Aorta (tissue), 5 donors: ENCODE data around the gene NUTF2. TPM values are rescaled to one million over a fixed set of nuclear protein-coding genes. Genes with fewer than 3 reads are reported as not detected.
"Not testable (repeated sequence)": the region's sequence is repeated elsewhere in the genome, so short reads cannot be mapped to it uniquely, and the experiment has no call there.

Experiments
- ATAC-seq: fragments of 200-7000 bp; cut with Tn5 transposase; one replicate; pipeline ENCODE4 v1.9.1; 2022; ENCODE audit warnings: moderate library complexity; ENCODE audit not compliant: low FRiP score
- DNase-seq, 2 donors: peaks; one replicate each; pipeline ENCODE4 v3.0.0-alpha.2; 2020
- H3K27ac ChIP-seq, 2 donors: one replicate each; pipeline ENCODE4 v1.5.1; 2013; ENCODE audit warnings: low read length in 2 of 2, mild to moderate bottlenecking in 2 of 2, moderate library complexity in 2 of 2, control low read depth in 1 of 2, inconsistent platforms in 1 of 2, low read depth in 1 of 2
- H3K27me3 ChIP-seq, 2 donors: one replicate each; pipeline ENCODE4 v1.6.1; 2013; ENCODE audit warnings: control low read depth in 1 of 2, low read length in 1 of 2, mild to moderate bottlenecking in 1 of 2, moderate library complexity in 1 of 2; ENCODE audit not compliant: insufficient read depth in 2 of 2, control insufficient read depth in 1 of 2
- H3K36me3 ChIP-seq, 2 donors: one replicate each; pipeline ENCODE4 v1.6.1; 2013; ENCODE audit warnings: control low read depth in 1 of 2, low read length in 1 of 2, mild to moderate bottlenecking in 1 of 2; ENCODE audit not compliant: insufficient read depth in 2 of 2, control insufficient read depth in 1 of 2
- H3K4me1 ChIP-seq, 2 donors: one replicate each; pipeline ENCODE4 v1.6.1; 2013; ENCODE audit warnings: low read length in 2 of 2, control low read depth in 1 of 2, mild to moderate bottlenecking in 1 of 2, moderate library complexity in 1 of 2; ENCODE audit not compliant: insufficient read depth in 2 of 2, control insufficient read depth in 1 of 2
- H3K4me3 ChIP-seq, 2 donors: one replicate each; pipeline ENCODE4 v1.5.1; 2013; ENCODE audit warnings: low read length in 2 of 2, control low read depth in 1 of 2, mild to moderate bottlenecking in 1 of 2
- H3K9me3 ChIP-seq: one replicate; pipeline ENCODE4 v1.6.1; 2013; ENCODE audit warnings: mild to moderate bottlenecking, low read length; ENCODE audit not compliant: control insufficient read depth
- WGBS, 2 donors: extraction: QIAGEN DNeasy Blood & Tissue Kit; methylation state at CpG; one replicate each; pipeline ENCODE4 v1.1.7; 2013; 5-methylcytosine and 5-hydroxymethylcytosine counted together
- intact Hi-C, 2 donors: fragments of 100-400 bp; cut with DNase I; formaldehyde crosslinking; loops; one replicate each; pipeline versions ENCODE4 v1.14.2 to v1.15.0; 2022
- polyA plus RNA-seq, 2 donors: library from polyadenylated mRNA; stranded (reverse); fragments of 200-250 nt; gene quantifications; one replicate each; pipeline ENCODE4 v1.2.3, GENCODE V29; 2013
- total RNA-seq, 2 donors: library from RNA; stranded (reverse); fragmentation: NEBNext Ultra II Directional; extraction: Animal tissue kit (Norgen Biotek cat#: 25700); gene quantifications; one replicate each; pipeline ENCODE4 v1.2.1, GENCODE V29; 2021
- donor health status: healthy with polysubstance abuse.
- donor health status: Bipolar disorder and iron deficiency.
- donor health status: DM: no; HTN: no; CAD: no.
- donor health status: DM: no; HTN: no; CAD: no.
- donor health status: DM: yes; HTN: yes; CAD: no.

The NUTF2 gene
- total and polyA plus RNA-seq, 4 donors = 80.7 to 130 (median 91.8) TPM

GRCh38 chr16:67828651-67829050 is 18.1 kb upstream of the NUTF2 start:
- ATAC-seq = no peak
- Histone ChIP-seq H3K27ac (no peak overlapping the region), H3K4me3 (no peak overlapping the region), H3K36me3 (peaks cover 0 to 3% of the 10 kb centered on the region in 2 donors), H3K4me1 (no peaks in the 10 kb centered on the region), H3K9me3 (no peaks in the 10 kb centered on the region), H3K27me3 (no peaks in the 10 kb centered on the region)
- WGBS, 2 donors = 89 to 90% methylated on average over 4 of the region's 4 CpGs
- intact Hi-C loops = no loop called here
- no peak for DNase-seq

GRCh38 chr16:67833030-67833414 is 13.7 kb upstream of the NUTF2 start:
- intact Hi-C loops = no loop called here
- Histone ChIP-seq H3K9me3 (no peaks in the 10 kb centered on the region), H3K4me1 (no peaks in the 10 kb centered on the region), H3K27ac (no peak overlapping the region), H3K36me3 (peaks cover 0 to 3% of the 10 kb centered on the region in 2 donors), H3K27me3 (no peaks in the 10 kb centered on the region), H3K4me3 (peak overlapping the region; percentile 64 to 69)
- 0% methylated on average over 3 of the region's 3 CpGs for WGBS, 2 donors
- DNase-seq = no peak
- ATAC-seq = peak; percentile 23

GRCh38 chr16:67833415-67834241 is 13.1 kb upstream of the NUTF2 start:
- H3K4me1 ChIP-seq = no peaks in the 10 kb centered on the region
- H3K9me3 ChIP-seq = no peaks in the 10 kb centered on the region
- peak overlapping the region; percentile 64 to 69 for H3K4me3 ChIP-seq
- peaks cover 0 to 1% of the 10 kb centered on the region in 2 donors for H3K36me3 ChIP-seq
- no peaks in the 10 kb centered on the region for H3K27me3 ChIP-seq
- no peak overlapping the region for H3K27ac ChIP-seq
- DNase-seq (peak; percentile 96 to 99), ATAC-seq (peak; percentile 98)
- WGBS, 2 donors = 0% methylated on average over 49 of the region's 49 CpGs
- intact Hi-C loops = no loop called here

- ATAC-seq (no peak), DNase-seq (no peak)
- intact Hi-C loops = no loop called here
- H3K27me3 ChIP-seq = no peaks in the 10 kb centered on the region
- H3K27ac ChIP-seq = no peak overlapping the region
- no peaks in the 10 kb centered on the region for H3K4me1 ChIP-seq
- 72 to 81% methylated on average over 10 of the region's 10 CpGs for WGBS, 2 donors
- H3K4me3 ChIP-seq = peak overlapping the region in 1 of 2 donors; percentile 69
- peaks cover 0 to under 1% of the 10 kb centered on the region in 2 donors for H3K36me3 ChIP-seq
- H3K9me3 ChIP-seq = no peaks in the 10 kb centered on the region
Observed at GRCh38 chr16:67834242-67834614, 12.5 kb upstream of the NUTF2 start.

- H3K36me3 ChIP-seq, H3K4me1 ChIP-seq, H3K9me3 ChIP-seq, H3K27me3 ChIP-seq, DNase-seq, H3K27ac ChIP-seq, H3K4me3 ChIP-seq, intact Hi-C loops, ATAC-seq: not testable (repeated sequence)
- 93 to 94% methylated on average over 10 of the region's 10 CpGs for WGBS, 2 donors
Observed at GRCh38 chr16:67837190-67837589, 9.5 kb upstream of the NUTF2 start.

- 83 to 91% methylated on average over 2 of the region's 2 CpGs for WGBS, 2 donors
- ATAC-seq (no peak), DNase-seq (no peak)
- Histone ChIP-seq H3K4me1 (no peaks in the 10 kb centered on the region), H3K4me3 (no peak overlapping the region), H3K9me3 (no peaks in the 10 kb centered on the region), H3K27me3 (no peaks in the 10 kb centered on the region), H3K27ac (no peak overlapping the region), H3K36me3 (no peaks in the 10 kb centered on the region)
- intact Hi-C loops = no loop called here
Observed at GRCh38 chr16:67837811-67838210, 8.9 kb upstream of the NUTF2 start.

- WGBS, 2 donors = 30 to 33% methylated on average over 17 of the region's 17 CpGs
- H3K9me3 ChIP-seq = no peaks in the 10 kb centered on the region
- H3K27me3 ChIP-seq = no peaks in the 10 kb centered on the region
- H3K4me3 ChIP-seq = peak overlapping the region in 1 of 2 donors; percentile 42
- H3K36me3 ChIP-seq = no peaks in the 10 kb centered on the region
- H3K27ac ChIP-seq = peak overlapping the region in 1 of 2 donors; percentile 85
- ATAC-seq (no peak), DNase-seq (no peak)
- intact Hi-C loops = loop anchor here (5.0 kb wide), 2 partner anchors 34 to 41 kb away; partner anchors contain the start of genes NRN1L (in 1 of the 2), RANBP10 (in 1 of the 2) and TSNAXIP1 (in 1 of the 2)
- peaks cover 0 to 2% of the 10 kb centered on the region in 2 donors for H3K4me1 ChIP-seq
Observed at GRCh38 chr16:67841198-67841815, 5.4 kb upstream of the NUTF2 start.

GRCh38 chr16:67841816-67842508 is 4.8 kb upstream of the NUTF2 start, which contains the start of gene THAP11:
Gene THAP11, plus strand, starts transcription at chr16:67842320. Its CDS starts 235 bp downstream, at chr16:67842555.
- intact Hi-C loops = loop anchor here (2.0 to 5.0 kb wide), 3 partner anchors 35 to 51 kb away; partner anchors contain the start of genes NRN1L (in 1 of the 2), PSKH1 (in 1 of the 2), RANBP10 (in 1 of the 2) and TSNAXIP1 (in 1 of the 2)

More at GRCh38 chr16:67841816-67842508, 4.8 kb upstream of the NUTF2 start, which contains the start of gene THAP11:
- H3K27ac ChIP-seq = peak within 1 kb of the TSS in 1 of 2 donors; percentile 97
- H3K4me1 ChIP-seq = peaks cover 0 to 2% of the 10 kb centered on the region in 2 donors
- no peaks in the 10 kb centered on the region for H3K36me3 ChIP-seq
- ATAC-seq = peak; percentile 92
- H3K4me3 ChIP-seq = peak within 1 kb of the TSS; percentile 50 to 81
- 0 to 1% methylated on average over 83 of the region's 83 CpGs for WGBS, 2 donors
- no peaks in the 10 kb centered on the region for H3K27me3 ChIP-seq
- peak; percentile 96 to 97 for DNase-seq
- H3K9me3 ChIP-seq = no peaks in the 10 kb centered on the region
